Measurements from ENCODE around the gene ESRP2. TPM values are rescaled to one million over a fixed set of nuclear protein-coding genes. Genes with fewer than 3 reads are reported as not detected.

ESRP2 gene
- polyA plus RNA-seq, 3 donors: 29.1 to 45.3 (median 38.1) TPM

DNA sequence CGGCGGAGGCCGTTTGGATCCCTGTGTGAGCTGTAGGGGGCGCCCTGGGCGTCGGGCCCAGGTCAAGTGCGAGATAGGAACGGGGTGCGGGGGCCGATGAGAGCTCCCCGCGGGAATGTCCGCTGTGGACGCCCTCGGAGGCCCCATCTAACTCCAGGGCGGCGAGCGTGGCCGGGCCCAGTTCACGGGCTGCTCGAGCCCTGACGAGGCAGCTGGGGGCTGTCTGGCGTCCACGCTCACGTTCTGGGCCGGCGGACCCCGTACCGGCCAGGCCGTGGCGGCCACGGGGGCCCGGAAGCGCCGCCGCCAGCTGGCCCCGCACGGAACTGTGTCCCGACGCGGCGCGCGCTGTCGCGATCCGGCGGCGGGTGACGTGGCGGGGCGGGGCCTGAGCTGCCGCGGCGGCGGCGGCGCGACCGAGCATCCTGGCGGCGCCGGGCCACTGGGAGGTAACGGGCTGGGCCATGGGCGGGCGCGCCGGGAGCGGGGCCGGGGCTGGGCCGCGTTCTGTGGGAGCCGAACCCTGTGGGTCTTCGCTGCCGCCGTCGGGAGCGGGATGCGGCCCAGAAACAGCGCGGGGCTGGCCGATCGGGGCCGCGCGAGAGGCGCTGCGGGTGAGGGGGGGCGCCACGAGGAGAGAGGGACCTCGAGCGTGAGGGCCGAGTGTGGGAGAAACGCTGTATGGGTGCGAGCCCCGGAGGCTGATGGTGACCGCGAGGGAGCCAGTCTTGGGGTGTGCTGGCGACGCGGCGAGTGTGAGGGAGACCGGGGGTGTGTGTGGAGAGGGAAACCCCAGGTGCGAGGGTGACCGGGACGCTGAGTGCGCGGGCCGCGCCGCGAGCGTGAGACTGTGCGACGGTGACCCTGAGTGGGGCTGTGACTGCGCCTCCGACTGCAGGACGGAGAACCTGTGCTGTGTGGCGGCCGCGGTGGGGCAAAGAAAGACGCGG, 28.5 kb upstream of the ESRP2 start, which contains the start of gene SLC7A6:
SLC7A6 (plus strand) TSS at position 399 of the 950 bp plus-strand sequence. CDS start 10,201 bp downstream, outside the sequence.
- no peak for DNase-seq

DNA sequence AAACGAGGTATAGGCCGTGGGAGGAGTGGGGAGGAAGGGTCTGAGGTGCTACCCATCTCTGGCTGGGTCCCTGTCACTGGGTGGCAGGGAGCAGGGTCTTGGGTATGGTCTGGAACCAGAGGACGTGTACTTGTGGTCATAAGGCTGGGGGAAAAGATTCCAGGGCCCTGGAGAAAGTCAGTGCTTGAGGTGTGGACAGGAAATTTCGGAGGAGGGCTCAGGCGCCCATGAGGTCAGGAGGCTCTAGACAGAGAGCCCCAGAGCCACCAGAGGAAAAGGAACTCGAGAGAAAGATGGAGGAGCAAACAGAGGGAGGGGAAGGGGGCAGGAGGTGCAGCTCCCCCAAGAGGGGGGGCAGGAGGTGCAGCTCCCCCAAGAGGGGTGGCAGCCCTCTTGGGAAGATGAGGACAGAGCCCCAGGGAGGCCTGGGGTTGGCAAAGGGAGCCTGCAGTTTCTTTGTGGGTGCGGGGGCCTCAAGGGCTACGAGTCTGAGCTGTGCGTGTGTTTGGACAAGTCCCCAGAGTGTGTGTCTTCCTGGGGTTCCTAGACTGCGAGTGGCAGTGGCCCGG, 27.7 kb upstream of the ESRP2 start:
- DNase-seq: no peak

DNA sequence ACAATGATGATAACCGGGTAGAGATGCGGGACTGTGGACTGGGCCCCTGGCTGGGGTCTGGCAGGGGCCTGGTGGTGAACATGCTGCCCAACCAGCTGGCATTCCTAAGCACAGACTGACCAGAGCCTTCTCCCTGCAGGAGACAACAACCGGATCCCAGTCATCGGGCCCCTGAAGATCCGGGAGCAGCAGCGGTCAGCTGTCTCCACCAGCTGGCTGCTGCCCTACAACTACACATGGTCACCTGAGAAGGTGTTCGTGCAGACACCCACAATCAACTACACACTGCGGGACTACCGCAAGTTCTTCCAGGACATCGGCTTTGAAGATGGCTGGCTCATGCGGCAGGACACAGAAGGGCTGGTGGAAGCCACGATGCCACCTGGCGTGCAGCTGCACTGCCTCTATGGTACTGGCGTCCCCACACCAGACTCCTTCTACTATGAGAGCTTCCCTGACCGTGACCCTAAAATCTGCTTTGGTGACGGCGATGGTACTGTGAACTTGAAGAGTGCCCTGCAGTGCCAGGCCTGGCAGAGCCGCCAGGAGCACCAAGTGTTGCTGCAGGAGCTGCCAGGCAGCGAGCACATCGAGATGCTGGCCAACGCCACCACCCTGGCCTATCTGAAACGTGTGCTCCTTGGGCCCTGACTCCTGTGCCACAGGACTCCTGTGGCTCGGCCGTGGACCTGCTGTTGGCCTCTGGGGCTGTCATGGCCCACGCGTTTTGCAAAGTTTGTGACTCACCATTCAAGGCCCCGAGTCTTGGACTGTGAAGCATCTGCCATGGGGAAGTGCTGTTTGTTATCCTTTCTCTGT, 23.3 kb upstream of the ESRP2 start:
- no peak for DNase-seq

GRCh38 chr16:68257906-68258800, 22.2 kb upstream of the ESRP2 start:
- peak; percentile 91 for DNase-seq

DNA sequence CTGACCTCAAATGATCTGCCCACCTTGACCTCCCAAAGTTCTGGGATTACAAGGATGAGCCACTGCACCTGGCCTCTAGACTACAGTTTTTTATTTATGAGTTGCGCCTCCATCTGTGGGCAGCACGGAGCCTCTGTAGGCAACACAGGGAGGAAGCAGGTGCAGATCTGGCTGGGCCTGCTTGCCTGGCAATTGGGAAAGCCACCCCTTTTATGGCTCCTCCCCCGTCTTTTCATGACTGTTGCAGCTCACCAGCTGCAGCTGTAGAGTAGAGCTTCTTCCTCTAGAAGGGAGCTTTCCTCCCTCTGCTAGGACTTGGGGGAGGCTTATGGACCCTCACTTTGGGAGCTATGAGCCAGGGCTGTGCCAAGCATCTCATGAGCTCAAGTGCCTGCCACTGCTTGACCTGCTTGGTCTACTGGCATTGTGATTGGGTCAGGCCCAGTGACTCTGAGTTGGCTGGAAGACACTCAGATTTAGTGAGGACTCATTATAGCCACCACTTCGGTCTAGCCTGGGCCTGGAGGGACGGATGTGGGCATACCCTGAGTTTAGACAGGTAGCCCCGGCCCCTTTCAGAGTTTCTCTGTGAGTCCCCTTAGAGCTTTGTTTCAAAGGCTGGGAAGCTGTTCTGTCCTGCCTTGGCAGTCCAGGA, 21.5 kb upstream of the ESRP2 start:
- peak; percentile 19 for DNase-seq

DNA sequence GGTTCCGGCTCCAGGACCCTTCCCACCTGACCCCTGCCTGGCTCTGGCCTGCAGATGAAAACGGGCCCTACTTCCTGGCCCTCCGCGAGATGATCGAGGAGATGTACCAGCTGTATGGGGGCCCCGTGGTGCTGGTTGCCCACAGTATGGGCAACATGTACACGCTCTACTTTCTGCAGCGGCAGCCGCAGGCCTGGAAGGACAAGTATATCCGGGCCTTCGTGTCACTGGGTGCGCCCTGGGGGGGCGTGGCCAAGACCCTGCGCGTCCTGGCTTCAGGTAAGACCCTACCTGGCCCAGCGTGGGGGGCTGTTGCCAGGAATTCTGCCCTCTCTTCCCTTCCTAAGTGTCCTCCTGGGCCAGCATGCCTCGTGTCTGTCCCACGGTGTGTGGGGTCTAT, 19.8 kb upstream of the ESRP2 start:
- DNase-seq: no peak

- DNase-seq: no peak
Observed at GRCh38 chr16:68253721-68254120, 17.8 kb upstream of the ESRP2 start.

DNA sequence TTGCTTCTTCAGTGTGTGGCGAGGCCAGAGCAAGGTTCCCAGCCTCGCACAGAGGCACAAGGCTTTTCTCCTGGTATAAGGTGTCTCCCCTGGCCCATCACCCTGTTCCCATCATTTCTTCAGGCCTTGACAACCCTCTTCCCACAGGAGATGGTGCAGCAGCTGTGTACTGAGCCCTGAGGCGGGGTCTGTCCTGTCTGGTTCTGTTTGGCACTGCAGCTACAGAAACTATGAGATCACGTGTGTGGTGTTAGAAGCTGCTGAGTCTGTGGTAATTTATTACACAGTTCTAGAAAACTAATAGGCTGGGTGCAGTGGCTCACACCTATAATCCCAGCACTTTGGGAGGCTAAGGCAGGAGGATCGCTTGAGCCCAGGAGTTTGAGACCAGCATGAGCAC, 16.5 kb upstream of the ESRP2 start:
- DNase-seq: no peak

- DNase-seq: no peak
Observed at GRCh38 chr16:68251832-68252231, 15.9 kb upstream of the ESRP2 start.

DNA sequence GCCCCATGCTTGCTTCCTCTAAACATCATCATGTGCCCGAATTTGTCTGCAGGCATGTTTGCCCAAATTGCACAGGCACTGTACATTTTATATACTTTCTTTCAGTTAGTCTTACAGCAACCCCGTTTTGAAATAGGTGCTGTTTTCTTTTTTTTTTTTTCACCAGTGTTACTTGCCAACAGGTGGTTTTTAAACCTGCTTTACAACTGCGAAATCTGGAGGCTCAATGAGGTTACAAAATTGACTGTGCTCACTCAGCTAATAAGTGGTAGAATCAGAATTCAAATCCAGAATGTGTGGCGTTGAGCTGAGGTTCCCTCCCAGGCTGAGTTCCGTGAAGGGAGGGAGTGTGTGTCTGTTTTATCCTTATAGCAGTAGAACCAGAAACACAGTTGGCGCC, 15.0 kb upstream of the ESRP2 start:
- DNase-seq: no peak

- DNase-seq: no peak
Observed at GRCh38 chr16:68249371-68249770, 13.4 kb upstream of the ESRP2 start.

DNA sequence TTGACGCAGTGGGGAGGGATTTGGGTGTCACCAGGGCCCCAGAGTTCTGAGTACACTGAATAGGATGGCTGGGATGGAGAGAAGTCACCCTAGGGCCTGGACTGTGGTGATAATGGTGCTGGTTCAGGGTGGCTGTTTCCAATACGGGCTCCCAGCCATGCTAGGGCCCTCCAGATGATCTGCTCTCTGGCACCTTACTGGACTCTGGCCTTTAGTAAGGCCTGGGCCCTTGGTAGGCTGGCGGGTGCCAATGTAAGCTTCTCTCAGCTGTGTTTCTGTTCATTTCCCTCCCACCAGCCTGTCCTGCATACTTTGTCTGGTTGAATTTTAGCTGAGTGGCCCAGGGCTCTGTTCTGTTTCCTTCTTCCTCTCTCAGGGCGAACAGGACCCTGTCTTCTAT, 12.0 kb upstream of the ESRP2 start:
- no peak for DNase-seq

DNA sequence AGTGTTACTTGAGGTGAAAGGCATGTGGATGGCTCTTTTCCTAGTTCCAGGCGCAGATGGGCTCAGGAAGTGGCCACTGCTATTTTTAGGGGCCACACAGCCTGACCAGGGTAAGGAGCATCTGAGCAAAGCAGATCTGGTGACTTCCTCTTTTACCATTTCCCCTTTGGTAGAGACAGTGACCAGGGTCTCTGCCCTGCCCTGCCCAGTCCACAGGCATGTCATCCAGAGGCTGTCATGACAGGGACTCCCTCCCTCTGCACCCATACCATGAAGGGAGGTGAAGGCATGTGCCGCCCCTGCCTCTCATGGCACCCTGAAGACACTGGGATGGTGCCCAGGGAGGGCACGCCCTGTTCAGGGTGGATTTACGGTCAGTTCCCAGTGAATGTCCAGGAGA, 11.5 kb upstream of the ESRP2 start:
- DNase-seq: no peak

- no peak for DNase-seq
Observed at GRCh38 chr16:68246666-68247065, 10.7 kb upstream of the ESRP2 start.

DNA sequence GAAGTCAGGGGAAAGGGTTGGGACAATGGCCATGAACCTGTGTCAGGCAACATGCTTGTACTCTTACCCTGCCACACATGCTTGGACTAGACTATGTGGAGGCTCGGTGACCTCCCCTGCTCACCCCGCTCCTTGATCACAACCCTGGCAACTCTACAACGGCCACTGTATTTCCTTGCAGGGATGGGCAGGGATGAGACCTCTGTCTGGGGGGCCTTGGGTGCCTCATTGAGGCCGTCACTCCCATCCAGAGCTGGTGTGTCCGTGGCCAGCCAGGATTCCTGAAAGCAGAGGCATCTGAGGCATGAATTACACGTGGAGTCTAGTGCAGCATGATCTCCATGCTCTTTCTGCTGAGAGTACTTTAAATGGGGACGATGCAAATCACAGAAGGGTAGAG, 10.2 kb upstream of the ESRP2 start:
- DNase-seq: no peak

- peak; percentile 94 for DNase-seq
Observed at GRCh38 chr16:68244903-68245853, 9.3 kb upstream of the ESRP2 start, which contains the start of gene PLA2G15. TSS of gene PLA2G15 (plus strand) at chr16:68245373. CDS start at chr16:68245427, 54 bp downstream.

- no peak for DNase-seq
Observed at GRCh38 chr16:68244481-68244902, 8.6 kb upstream of the ESRP2 start.

DNA sequence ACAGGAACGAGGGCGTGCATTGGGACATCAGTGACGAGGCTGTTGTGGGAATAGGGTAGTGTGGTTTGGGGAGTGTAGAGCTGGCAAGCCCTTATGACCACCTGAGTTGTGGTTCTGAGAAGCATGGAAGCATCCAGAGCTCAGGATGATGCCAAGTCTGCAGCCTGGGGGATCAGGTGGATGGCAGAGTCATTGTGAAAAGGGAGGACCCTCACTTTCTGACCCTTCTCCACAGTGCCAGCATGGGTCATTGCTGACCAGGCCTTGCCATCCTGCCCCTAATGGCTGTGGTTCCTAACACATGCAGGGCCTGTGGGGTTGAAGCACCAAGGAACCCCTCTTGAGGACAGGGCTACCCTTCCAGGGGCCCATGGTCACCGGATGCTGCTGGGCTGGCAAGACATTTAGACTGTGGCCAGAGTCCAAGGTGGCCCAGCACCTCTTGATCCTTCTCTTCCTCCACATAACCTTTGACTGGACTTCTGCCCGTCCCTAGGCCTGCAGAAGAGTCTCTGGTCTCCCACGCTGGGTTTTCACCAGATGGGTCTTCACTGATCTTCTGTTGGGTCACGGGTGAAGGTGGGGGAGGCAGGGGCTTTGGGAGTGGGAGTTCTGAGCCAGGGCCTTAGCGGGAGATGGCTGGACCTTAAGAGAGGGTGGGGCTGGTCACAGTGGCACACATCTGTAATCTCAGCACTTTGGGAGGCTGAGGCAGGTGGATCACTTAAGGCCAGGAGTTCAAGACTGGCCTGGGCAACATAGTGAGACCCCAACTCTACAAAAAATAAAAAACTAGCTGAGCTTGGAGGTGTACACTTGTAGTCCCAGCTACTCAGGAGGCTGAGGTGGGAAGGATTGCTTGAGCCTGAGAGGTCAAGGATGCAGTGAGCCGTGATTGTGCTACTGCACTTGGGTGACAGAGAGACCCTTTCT, 7.3 kb upstream of the ESRP2 start:
- no peak for DNase-seq

All from renal pelvis (tissue), 4 donors.